Gastroesophageal sphincter (tissue), 3 donors: ENCODE measurements around the gene DNAJC2.

ENCODE experiments used
- CTCF ChIP-seq, 4 experiments: fragments of 200-600 bp in 2 of 4; fragments of 450-650 bp in 2 of 4; sonication (generic) in 1 of 4; IDR thresholded peaks; one replicate each; pipeline ENCODE4 v1.5.1; 2017 to 2019; ENCODE audit warnings: antibody characterized with exemption in 4 of 4, mild to moderate bottlenecking in 2 of 4, moderate library complexity in 2 of 4
- EP300 ChIP-seq: sonication (generic); formaldehyde crosslinking; IDR thresholded peaks from one replicate; pipeline ENCODE4 v1.6.1; 2017; ENCODE audit warnings: antibody characterized with exemption, mild to moderate bottlenecking
- POLR2A ChIP-seq, 2 donors: fragments of 450-650 bp; IDR thresholded peaks; one replicate each; pipeline ENCODE4 v1.6.1; 2017; ENCODE audit warnings: antibody characterized with exemption in 2 of 2, mild to moderate bottlenecking in 2 of 2, moderate library complexity in 1 of 2
- POLR2AphosphoS5 ChIP-seq: sonication (generic); formaldehyde crosslinking; IDR thresholded peaks from one replicate; pipeline ENCODE4 v1.6.1; 2017; ENCODE audit warnings: antibody characterized with exemption

- no peak for TF ChIP-seq POLR2A (IDR thresholded peaks at IDR 0.05)
- no peak for TF ChIP-seq CTCF (IDR thresholded peaks at IDR 0.05)
- no peak for TF ChIP-seq POLR2AphosphoS5
- no peak for TF ChIP-seq EP300
Observed at GRCh38 chr7:103391150-103391549, 46.6 kb upstream of the DNAJC2 start.
